HepG2 (cell line): ENCODE data around the gene CCDC88C. TPM values are rescaled to one million over a fixed set of nuclear protein-coding genes. Genes with fewer than 3 reads are reported as not detected.

ENCODE experiments used
- ATAC-seq: fragments of 200-7000 bp; cut with Tn5 transposase; 3 replicates; pipeline ENCODE4 v1.9.1; 2020; ENCODE audit warnings: mild to moderate bottlenecking, moderate library complexity
- BruUV-seq: library from RNA; stranded (reverse); fragments of 400-500 nt; replicated peaks from 2 replicates; lab custom pipeline; 2021; lab: Mats Ljungman, UMichigan
- CTCF ChIA-PET: fragments of 300-600 bp; formaldehyde crosslinking; extraction: SDS; loops from one replicate; lab custom pipeline; 2021; ENCODE audit warnings: low total read pairs, inconsistent platforms, low intra/inter-chr PET ratio; lab: Yijun Ruan, JAX
- POLR2A ChIA-PET: fragments of 350-600 bp; sonication (Branson Sonifier 250); formaldehyde crosslinking; loops from one replicate; lab custom pipeline; 2020; ENCODE audit warnings: antibody characterized with exemption, inconsistent platforms; lab: Yijun Ruan, JAX
- DNase-seq: peaks from one replicate; pipeline ENCODE4 v3.0.0-alpha.2; 2015; ENCODE audit warnings: low spot score
- FAIRE-seq: peaks from 3 replicates; lab custom pipeline; 2011; peaks lifted over from hg19 to GRCh38; lab: Jason Lieb, UNC
- H2AFZ ChIP-seq: one replicate; pipeline ENCODE4 v1.6.1; 2011; ENCODE audit warnings: low read length, inconsistent platforms
- H3K27ac ChIP-seq: fragments of 300-600 bp; 3 replicates; pipeline ENCODE4 v1.8.0; 2011; ENCODE audit warnings: mixed run types, mild to moderate bottlenecking, mixed read lengths, low read length, inconsistent platforms; ENCODE audit not compliant: insufficient read depth; ENCODE audit errors: extremely low read length
- H3K27me3 ChIP-seq, 2 experiments: fragments of 200-600 bp in 1 of 2; 2 replicates in 1 of 2; 3 replicates in 1 of 2; pipeline versions ENCODE4 v1.6.0 to v1.8.0; 2011; ENCODE audit warnings: low read length in 2 of 2, mild to moderate bottlenecking in 2 of 2, moderate library complexity in 2 of 2, inconsistent platforms in 1 of 2; ENCODE audit not compliant: insufficient read depth in 2 of 2, control insufficient read depth in 1 of 2
- H3K36me3 ChIP-seq, 2 experiments: fragments of 200-600 bp in 1 of 2; replicated peaks in 1 of 2; 2 replicates in 1 of 2; 3 replicates in 1 of 2; pipeline versions ENCODE4 v1.5.1 to v1.8.0; 2011; ENCODE audit warnings: low read length in 2 of 2, inconsistent platforms in 1 of 2; ENCODE audit not compliant: insufficient read depth in 2 of 2, control insufficient read depth in 1 of 2
- H3K4me1 ChIP-seq: 2 replicates; pipeline ENCODE4 v1.5.1; 2012; ENCODE audit warnings: low read length, inconsistent platforms; ENCODE audit not compliant: insufficient read depth
- H3K4me2 ChIP-seq: 2 replicates; pipeline ENCODE4 v1.6.0; 2011; ENCODE audit warnings: low read depth, low read length, inconsistent platforms
- H3K4me3 ChIP-seq, 3 experiments: fragments of 200-600 bp in 1 of 3; sonication (generic), shearing (Covaris generic) in 1 of 3; replicated peaks in 1 of 3; 2 replicates each; pipeline ENCODE4 v1.5.1; 2011 to 2016; ENCODE audit warnings: low read length in 3 of 3, inconsistent platforms in 2 of 3, low read depth in 2 of 3, mild to moderate bottlenecking in 2 of 3, control low read depth in 1 of 3, mixed read lengths in 1 of 3; ENCODE audit not compliant: insufficient read depth in 1 of 3
- H3K79me2 ChIP-seq: one replicate; pipeline ENCODE4 v1.6.1; 2011; ENCODE audit warnings: low read length, inconsistent platforms; ENCODE audit not compliant: insufficient read depth
- H3K9ac ChIP-seq: 2 replicates; pipeline ENCODE4 v1.6.0; 2011; ENCODE audit warnings: mild to moderate bottlenecking, low read depth, low read length, inconsistent platforms; ENCODE audit not compliant: insufficient read depth
- H3K9me3 ChIP-seq: 2 replicates; pipeline ENCODE4 v1.5.1; 2012; ENCODE audit warnings: mild to moderate bottlenecking, low read length
- H4K20me1 ChIP-seq: 2 replicates; pipeline ENCODE4 v1.6.0; 2011; ENCODE audit warnings: inconsistent platforms, mild to moderate bottlenecking, low read length, moderate library complexity; ENCODE audit not compliant: insufficient read depth
- ATF7-NPFF ChIP-seq: sonication (generic); formaldehyde crosslinking; IDR thresholded peaks from 2 replicates; pipeline ENCODE4 v1.8.1; 2023; ENCODE audit warnings: mild to moderate bottlenecking, low read depth, missing genetic modification reagents, moderate library complexity
- BCL3 ChIP-seq: sonication (generic); formaldehyde crosslinking; IDR thresholded peaks from 2 replicates; pipeline ENCODE4 v1.5.1; 2020; ENCODE audit warnings: mild to moderate bottlenecking, missing genetic modification reagents, moderate library complexity
- KDM4B ChIP-seq: sonication (generic); formaldehyde crosslinking; IDR thresholded peaks from 2 replicates; pipeline ENCODE4 v1.4.0; 2020; ENCODE audit warnings: missing genetic modification reagents
- NFE2L1 ChIP-seq: sonication (generic); formaldehyde crosslinking; IDR thresholded peaks from 2 replicates; pipeline ENCODE4 v1.4.0; 2020; ENCODE audit warnings: missing genetic modification reagents, mild to moderate bottlenecking, borderline replicate concordance
- NR0B2 ChIP-seq: sonication (generic); formaldehyde crosslinking; IDR thresholded peaks from 2 replicates; pipeline ENCODE4 v1.4.0; 2020; ENCODE audit warnings: mild to moderate bottlenecking, missing genetic modification reagents
- PAX8 ChIP-seq: sonication (generic); formaldehyde crosslinking; IDR thresholded peaks from 2 replicates; pipeline ENCODE4 v1.8.0; 2022; ENCODE audit warnings: mild to moderate bottlenecking, missing genetic modification reagents, borderline replicate concordance
- PTBP1 ChIP-seq: fragments of 200-400 bp; formaldehyde crosslinking; IDR thresholded peaks from 2 replicates; pipeline ENCODE4 v1.6.1; 2018; ENCODE audit warnings: low read length, low read depth; ENCODE audit not compliant: poor library complexity, severe bottlenecking
- REST ChIP-seq, 2 experiments: IDR thresholded peaks; 2 replicates each; pipeline ENCODE4 v1.6.1; 2011 to 2012; ENCODE audit warnings: low read length in 2 of 2, borderline replicate concordance in 1 of 2, low read depth in 1 of 2, mild to moderate bottlenecking in 1 of 2, moderate library complexity in 1 of 2
- SKI ChIP-seq: fragments of 450-650 bp; IDR thresholded peaks from one replicate; pipeline ENCODE4 v1.6.1; 2018; ENCODE audit warnings: mild to moderate bottlenecking; ENCODE audit not compliant: partially characterized antibody
- ZNF121 ChIP-seq: sonication (generic); formaldehyde crosslinking; IDR thresholded peaks from 2 replicates; pipeline ENCODE4 v1.5.0; 2020; ENCODE audit warnings: mild to moderate bottlenecking, missing genetic modification reagents
- ZNF580 ChIP-seq: IDR thresholded peaks from 2 replicates; pipeline ENCODE4 v1.6.1; 2016; ENCODE audit warnings: low read depth, borderline replicate concordance
- ZNF766 ChIP-seq: sonication (generic); formaldehyde crosslinking; IDR thresholded peaks from 2 replicates; pipeline ENCODE4 v1.5.0; 2020; ENCODE audit warnings: missing genetic modification reagents, borderline replicate concordance
- WGBS: methylation state at CpG from one replicate; pipeline ENCODE4 v1.1.6; 2017; ENCODE audit warnings: low lambda C conversion rate; 5-methylcytosine and 5-hydroxymethylcytosine counted together
- in situ Hi-C: cut with HindIII; loops from 2 replicates; pipeline ENCODE4 v1.10.0; 2017; ENCODE audit warnings: low pct_unique_long_range_greater_than_20kb; ENCODE audit not compliant: extremely low pct_ligation_motif_present
- intact Hi-C: fragments of 100-400 bp; cut with micrococcal nuclease; formaldehyde crosslinking; loops from one replicate; pipeline ENCODE4 v1.10.0; 2022; ENCODE audit not compliant: unreplicated experiment
- polyA plus RNA-seq, 8 experiments: library from polyadenylated mRNA; depleted of rRNA in 3 of 8; stranded (reverse) in 7 of 8; unstranded in 1 of 8; fragments of >200 nt; fragmentation: Illumina TruSeq in 4 of 8; extraction: Trizol in 4 of 8; gene quantifications; 2 replicates each; pipeline versions ENCODE4 v1.2.1 to v1.2.3, GENCODE V29; 2011 to 2016; ENCODE audit warnings: low read depth in 4 of 8, missing spikeins in 1 of 8, mixed read lengths in 1 of 8; ENCODE audit not compliant: insufficient read depth in 1 of 8
- total RNA-seq, 5 experiments: library from RNA; depleted of rRNA; stranded (reverse); fragments of >200 nt; fragmentation: Illumina TruSeq; extraction: Trizol; gene quantifications; 2 replicates each; pipeline ENCODE4 v1.2.3, GENCODE V29; 2016; ENCODE audit warnings: low read depth in 1 of 5

CCDC88C gene
- total and polyA plus RNA-seq, 2 of the 13 experiments (the other 11 are each of a cell fraction or from before 2014, with no cell fraction given) = 3.6 to 11.7 TPM

GRCh38 chr14:91261115-91261514, 156.5 kb downstream of the CCDC88C start (continued):
- TF ChIP-seq ZNF121 = no peak

GRCh38 chr14:91258876-91259275, 158.7 kb downstream of the CCDC88C start:
- BruUV-seq = no TSS peak
- FAIRE-seq (no peak), ATAC-seq (no peak), DNase-seq (no peak)
- H3K9me3 ChIP-seq = no peaks in the 10 kb centered on the region
- no peaks in the 10 kb centered on the region for H3K36me3 ChIP-seq
- TF ChIP-seq ZNF580 (CRISPR knock-in tag) (no peak), ZNF766 (CRISPR knock-in tag) (no peak), BCL3 (no peak), PAX8 (CRISPR knock-in tag) (no peak), SKI (no peak), NFE2L1 (no peak), KDM4B (no peak), REST (IDR thresholded peaks at IDR 0.05; ENCODE audit: borderline replicate concordance in 1 of 2, low read depth in 1 of 2, low read length in 2 of 2) (no peak), NR0B2 (no peak), PTBP1 (no peak), ATF7-NPFF (CRISPR knock-in tag) (no peak)
- no peak overlapping the region for H3K9ac ChIP-seq
- 76% methylated on average over 3 of the region's 3 CpGs for WGBS
- no peaks in the 10 kb centered on the region for H4K20me1 ChIP-seq
- H3K79me2 ChIP-seq = no peaks in the 10 kb centered on the region
- no peak overlapping the region for H3K4me2 ChIP-seq
- peaks cover 13% of the 10 kb centered on the region for H3K4me1 ChIP-seq
- in situ Hi-C loops (no loop called here), intact Hi-C loops (no loop called here)
- H3K27ac ChIP-seq = no peak overlapping the region
- H3K4me3 ChIP-seq = no peak overlapping the region
- ChIA-PET POLR2A (no interaction called here), CTCF (no interaction called here)
- H3K27me3 ChIP-seq = peaks cover 4 to 45% of the 10 kb centered on the region in 2 experiments
- no peak overlapping the region for H2AFZ ChIP-seq
